Gastroesophageal sphincter (tissue), 4 donors: ENCODE data around the gene LRCOL1. TPM values are rescaled to one million over a fixed set of nuclear protein-coding genes. Genes with fewer than 3 reads are reported as not detected.

Experiments used
- ATAC-seq: fragments of 150-250 bp; one replicate; pipeline ENCODE4 v1.9.1; 2016; ENCODE audit warnings: mild to moderate bottlenecking, moderate library complexity
- H3K27ac ChIP-seq, 4 donors: fragments of 200-600 bp; sonication (generic) in 3 of 4; 1 replicate in 3 of 4; 2 replicates in 1 of 4; pipeline ENCODE4 v1.5.1; 2016 to 2019
- H3K27me3 ChIP-seq: fragments of 200-600 bp; sonication (generic); one replicate; pipeline ENCODE4 v1.5.1; 2019
- H3K36me3 ChIP-seq, 2 donors: fragments of 200-600 bp; sonication (generic); one replicate each; pipeline ENCODE4 v1.5.1; 2019; ENCODE audit warnings: control low read depth in 1 of 2
- H3K4me1 ChIP-seq, 3 donors: fragments of 200-600 bp; sonication (generic); 1 replicate in 2 of 3; 2 replicates in 1 of 3; pipeline ENCODE4 v1.5.1; 2016 to 2019; ENCODE audit warnings: control low read depth in 2 of 3
- H3K4me3 ChIP-seq, 2 donors: fragments of 200-600 bp; sonication (generic); one replicate each; pipeline ENCODE4 v1.5.1; 2019; ENCODE audit warnings: mild to moderate bottlenecking in 1 of 2, moderate library complexity in 1 of 2
- H3K9me3 ChIP-seq, 3 donors: fragments of 200-600 bp; sonication (generic); one replicate each; pipeline ENCODE4 v1.5.1; 2017 to 2019; ENCODE audit warnings: control low read depth in 2 of 3
- EP300 ChIP-seq: sonication (generic); formaldehyde crosslinking; IDR thresholded peaks from one replicate; pipeline ENCODE4 v1.6.1; 2017; ENCODE audit warnings: antibody characterized with exemption, mild to moderate bottlenecking
- POLR2A ChIP-seq, 2 donors: fragments of 450-650 bp; IDR thresholded peaks; one replicate each; pipeline ENCODE4 v1.6.1; 2017; ENCODE audit warnings: antibody characterized with exemption in 2 of 2, mild to moderate bottlenecking in 2 of 2, moderate library complexity in 1 of 2
- POLR2AphosphoS5 ChIP-seq: sonication (generic); formaldehyde crosslinking; IDR thresholded peaks from one replicate; pipeline ENCODE4 v1.6.1; 2017; ENCODE audit warnings: antibody characterized with exemption
- WGBS, 2 donors: methylation state at CpG; one replicate each; pipeline ENCODE4 v1.1.5; 2018; ENCODE audit warnings: low coverage in 1 of 2; 5-methylcytosine and 5-hydroxymethylcytosine counted together
- total RNA-seq, 4 donors: library from RNA; depleted of rRNA; stranded (reverse); fragments of >200 nt; gene quantifications; one replicate each; pipeline ENCODE4 v1.1.0, GENCODE V29; 2016
- TF ChIP-seq, protein P1 (sequence below), 4 experiments: fragments of 200-600 bp in 2 of 4; fragments of 450-650 bp in 2 of 4; sonication (generic) in 1 of 4; IDR thresholded peaks; one replicate each; pipeline ENCODE4 v1.5.1; 2017 to 2019; ENCODE audit warnings: antibody characterized with exemption in 4 of 4, mild to moderate bottlenecking in 2 of 4, moderate library complexity in 2 of 4

The LRCOL1 gene
- total RNA-seq, 4 donors from 2014 or later: not detected

DNA sequence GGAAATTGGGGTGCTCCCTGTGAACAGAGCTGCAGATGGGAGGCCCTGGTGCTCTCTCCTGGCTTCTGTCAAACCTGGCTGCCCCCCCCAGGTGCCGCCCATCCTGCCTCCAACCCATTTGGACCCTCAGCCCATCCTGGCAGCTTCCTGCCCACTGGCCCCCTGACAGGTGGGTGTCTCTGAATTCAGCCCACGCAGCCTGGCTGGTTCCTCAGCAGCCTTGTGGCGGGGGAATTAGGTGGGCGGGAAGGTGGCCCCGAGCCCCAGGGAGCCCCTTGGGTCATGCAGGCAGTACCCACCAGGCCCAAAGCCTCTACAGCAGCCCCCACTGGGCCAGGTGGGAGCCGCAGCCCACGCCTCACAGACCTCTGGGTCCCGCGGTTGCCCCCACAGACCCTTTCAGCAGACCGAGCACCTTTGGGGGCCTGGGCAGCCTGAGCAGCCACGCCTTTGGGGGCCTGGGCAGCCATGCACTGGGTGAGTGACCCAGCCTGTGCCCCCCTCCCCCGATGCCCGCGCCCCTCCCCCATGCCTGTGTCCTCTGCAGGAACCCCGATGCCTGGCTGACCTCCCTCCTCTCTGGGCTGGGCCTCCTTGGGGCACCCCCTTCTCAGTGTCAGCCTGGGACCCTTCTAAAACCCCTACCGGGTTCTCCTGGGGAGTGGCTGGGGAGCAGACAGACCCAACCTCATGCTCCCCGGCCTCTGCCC, 28.9 kb downstream of the LRCOL1 start:
- TF ChIP-seq EP300: no peak
- TF ChIP-seq POLR2A (IDR thresholded peaks at IDR 0.05): no peak
- TF ChIP-seq, protein P1, sequence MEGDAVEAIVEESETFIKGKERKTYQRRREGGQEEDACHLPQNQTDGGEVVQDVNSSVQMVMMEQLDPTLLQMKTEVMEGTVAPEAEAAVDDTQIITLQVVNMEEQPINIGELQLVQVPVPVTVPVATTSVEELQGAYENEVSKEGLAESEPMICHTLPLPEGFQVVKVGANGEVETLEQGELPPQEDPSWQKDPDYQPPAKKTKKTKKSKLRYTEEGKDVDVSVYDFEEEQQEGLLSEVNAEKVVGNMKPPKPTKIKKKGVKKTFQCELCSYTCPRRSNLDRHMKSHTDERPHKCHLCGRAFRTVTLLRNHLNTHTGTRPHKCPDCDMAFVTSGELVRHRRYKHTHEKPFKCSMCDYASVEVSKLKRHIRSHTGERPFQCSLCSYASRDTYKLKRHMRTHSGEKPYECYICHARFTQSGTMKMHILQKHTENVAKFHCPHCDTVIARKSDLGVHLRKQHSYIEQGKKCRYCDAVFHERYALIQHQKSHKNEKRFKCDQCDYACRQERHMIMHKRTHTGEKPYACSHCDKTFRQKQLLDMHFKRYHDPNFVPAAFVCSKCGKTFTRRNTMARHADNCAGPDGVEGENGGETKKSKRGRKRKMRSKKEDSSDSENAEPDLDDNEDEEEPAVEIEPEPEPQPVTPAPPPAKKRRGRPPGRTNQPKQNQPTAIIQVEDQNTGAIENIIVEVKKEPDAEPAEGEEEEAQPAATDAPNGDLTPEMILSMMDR (IDR thresholded peaks at IDR 0.05): no peak
- Histone ChIP-seq H3K36me3 (peaks cover 0 to 75% of the 10 kb centered on the region in 2 donors), H3K27me3 (no peaks in the 10 kb centered on the region), H3K9me3 (no peaks in the 10 kb centered on the region), H3K4me1 (peaks cover 0 to 35% (median 0%) of the 10 kb centered on the region in 3 donors), H3K27ac (peak overlapping the region in 3 of 4 donors; percentile 63 to 77 (median 74)), H3K4me3 (peak overlapping the region in 1 of 2 donors; percentile 48)
- WGBS, 2 donors: 100% methylated on average over 1 of the region's 17 CpGs; no CpG with 5 or more reads in 1 of the 2 donors
- ATAC-seq: no peak

DNA sequence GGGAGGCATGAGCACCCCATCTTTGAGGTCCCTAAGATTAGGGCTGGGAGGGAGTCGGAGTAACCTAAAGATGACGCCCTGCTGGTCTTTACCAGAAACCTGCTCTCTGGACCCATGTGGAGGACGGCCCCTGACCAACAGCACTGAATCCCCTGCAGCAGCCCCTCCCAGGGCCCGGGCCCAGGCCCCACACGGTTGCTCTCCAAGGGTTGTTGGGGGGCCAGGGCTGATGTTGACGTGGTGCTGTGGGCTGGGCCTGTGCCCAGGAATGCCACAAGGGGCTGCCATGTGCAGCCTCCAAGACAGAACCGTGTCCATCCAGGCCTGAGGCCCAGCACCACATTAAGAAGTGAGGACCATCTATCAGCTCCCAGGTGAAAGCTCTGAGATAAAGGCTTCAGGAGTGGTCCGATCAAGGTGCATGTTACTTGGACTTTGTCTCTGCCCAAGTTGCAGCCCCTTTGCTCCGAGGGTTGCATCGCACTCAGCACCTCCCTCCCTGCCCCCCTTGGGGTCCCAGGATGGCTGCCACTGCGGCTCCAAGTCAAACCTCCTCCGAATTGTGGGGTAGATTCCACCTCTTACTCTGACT, 29.6 kb downstream of the LRCOL1 start:
- no peaks in the 10 kb centered on the region for H3K9me3 ChIP-seq
- no peak for TF ChIP-seq POLR2A (IDR thresholded peaks at IDR 0.05)
- H3K27me3 ChIP-seq: no peaks in the 10 kb centered on the region
- no peak for ATAC-seq
- WGBS, 2 donors: no CpG with 5 or more reads among the region's 12 CpGs
- H3K4me1 ChIP-seq: peaks cover 0 to 35% (median 0%) of the 10 kb centered on the region in 3 donors
- peaks cover 0 to 82% of the 10 kb centered on the region in 2 donors for H3K36me3 ChIP-seq
- no peak overlapping the region for H3K4me3 ChIP-seq
- H3K27ac ChIP-seq: peak overlapping the region in 3 of 4 donors; percentile 45 to 77 (median 54)

DNA sequence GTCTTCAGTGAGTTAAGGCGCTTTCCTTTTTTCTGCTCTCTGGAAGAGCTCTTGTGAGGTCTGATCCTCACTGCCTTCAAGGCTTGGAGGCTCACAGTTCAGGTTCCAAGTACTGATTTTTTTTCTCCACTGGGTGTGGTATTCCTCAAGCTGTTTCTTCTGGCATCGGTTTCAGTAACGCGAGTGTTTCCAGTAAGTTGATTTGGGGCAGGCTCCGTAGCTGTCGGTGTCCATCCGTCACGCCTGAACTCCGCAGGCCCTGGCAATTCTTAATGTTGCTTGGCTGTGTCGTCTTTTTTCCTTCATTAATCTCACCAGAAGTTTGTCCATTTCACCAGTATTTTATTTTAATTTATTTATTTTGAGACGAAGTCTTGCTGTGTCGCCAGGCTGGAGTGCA, 30.6 kb downstream of the LRCOL1 start:
- H3K27me3 ChIP-seq: no peaks in the 10 kb centered on the region
- no peaks in the 10 kb centered on the region for H3K9me3 ChIP-seq
- H3K27ac ChIP-seq: peak overlapping the region in 3 of 4 donors; percentile 45 to 77 (median 54)
- peaks cover 0 to 89% of the 10 kb centered on the region in 2 donors for H3K36me3 ChIP-seq
- H3K4me1 ChIP-seq: peaks cover 0 to 35% (median 0%) of the 10 kb centered on the region in 3 donors
- TF ChIP-seq POLR2AphosphoS5 (peak; percentile 46), EP300 (no peak)
- TF ChIP-seq, protein P1 (IDR thresholded peaks at IDR 0.05): peak in 1 of 4 experiments; percentile 1
- H3K4me3 ChIP-seq: no peak overlapping the region
- WGBS, 2 donors: 47 to 74% methylated on average over 7 to 12 of the region's 12 CpGs
- ATAC-seq: peak; percentile 56

DNA sequence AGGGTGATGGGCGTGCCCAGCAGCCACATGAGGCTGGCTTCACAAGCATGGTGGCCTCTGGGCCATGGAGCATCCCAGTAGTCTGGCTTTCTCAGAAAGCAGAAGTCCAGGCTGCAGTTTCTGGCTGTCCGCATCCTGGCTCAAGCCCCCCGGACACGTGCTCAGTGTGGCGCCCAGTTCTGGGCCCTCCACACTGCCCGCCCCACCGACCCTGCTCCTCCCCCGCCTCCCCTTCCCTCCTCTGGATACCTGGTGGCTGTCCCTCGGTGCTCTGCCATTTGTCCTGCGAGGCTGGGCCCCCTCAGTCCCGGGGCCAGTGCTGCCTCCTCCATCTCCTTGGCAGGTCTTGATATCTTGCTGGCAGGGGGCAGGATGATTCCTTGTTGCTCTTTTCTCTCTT, 31.6 kb downstream of the LRCOL1 start:
- TF ChIP-seq, protein P1 (IDR thresholded peaks at IDR 0.05): no peak
- no peak for TF ChIP-seq EP300
- TF ChIP-seq POLR2A (IDR thresholded peaks at IDR 0.05): no peak
- TF ChIP-seq POLR2AphosphoS5: no peak
- no peak for ATAC-seq
- Histone ChIP-seq H3K27me3 (no peaks in the 10 kb centered on the region), H3K4me1 (peaks cover 0 to 35% (median 0%) of the 10 kb centered on the region in 3 donors), H3K36me3 (peaks cover 0 to 93% of the 10 kb centered on the region in 2 donors), H3K27ac (peak overlapping the region in 2 of 4 donors; percentile 45 to 77), H3K9me3 (no peaks in the 10 kb centered on the region), H3K4me3 (no peak overlapping the region)
- WGBS, 2 donors: 69 to 79% methylated on average over 3 to 4 of the region's 11 CpGs

DNA sequence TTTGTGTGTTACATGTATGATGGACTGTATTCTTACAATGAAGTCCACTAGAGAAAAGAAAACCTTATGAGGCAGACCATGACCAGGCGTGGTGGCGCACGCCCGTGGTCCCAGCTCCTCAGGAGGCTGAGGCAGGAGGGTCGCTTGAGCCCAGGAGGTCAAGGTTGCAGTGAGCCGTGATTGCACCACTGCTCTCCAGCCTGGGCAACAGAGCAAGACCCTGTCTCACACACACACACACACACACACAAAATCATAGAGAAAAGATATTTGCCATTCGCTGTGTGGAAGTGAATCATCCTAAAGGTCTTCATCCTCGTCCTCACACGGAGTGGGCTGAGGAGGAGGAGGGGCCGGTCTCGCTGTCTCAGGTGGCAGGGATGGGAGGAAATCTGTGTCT, 32.3 kb downstream of the LRCOL1 start:
- Histone ChIP-seq H3K4me3 (no peak overlapping the region), H3K27ac (no peak overlapping the region), H3K36me3 (peaks cover 0 to 100% of the 10 kb centered on the region in 2 donors), H3K27me3 (no peaks in the 10 kb centered on the region), H3K4me1 (peaks cover 0 to 35% (median 0%) of the 10 kb centered on the region in 3 donors), H3K9me3 (no peaks in the 10 kb centered on the region)
- ATAC-seq: no peak
- TF ChIP-seq POLR2A (IDR thresholded peaks at IDR 0.05): no peak
- TF ChIP-seq EP300: no peak
- TF ChIP-seq, protein P1 (IDR thresholded peaks at IDR 0.05): no peak
- no peak for TF ChIP-seq POLR2AphosphoS5
- 70% methylated on average over 2 of the region's 11 CpGs; no CpG with 5 or more reads in 1 of the 2 donors for WGBS, 2 donors
